IMR-90 (cell line): ENCODE results near the gene WBP1L. TPM values are rescaled to one million over a fixed set of nuclear protein-coding genes. Genes with fewer than 3 reads are reported as not detected.

Experiments used
- ATAC-seq: fragments of 200-7000 bp; cut with Tn5 transposase; 2 replicates; pipeline ENCODE4 v1.9.1; 2020; ENCODE audit warnings: low read depth, mild to moderate bottlenecking, moderate library complexity
- BruUV-seq: library from RNA; stranded (reverse); fragments of 400-500 nt; replicated peaks from 2 replicates; lab custom pipeline; 2021; lab: Mats Ljungman, UMichigan
- CTCF ChIA-PET: fragments of 300-600 bp; formaldehyde crosslinking; extraction: SDS; loops from one replicate; lab custom pipeline; 2021; ENCODE audit warnings: antibody characterized with exemption; lab: Yijun Ruan, JAX
- POLR2A ChIA-PET: fragments of 300-600 bp; sonication (Branson Sonifier 250); formaldehyde crosslinking; loops from one replicate; lab custom pipeline; 2022; ENCODE audit warnings: antibody characterized with exemption; ENCODE audit not compliant: unreplicated experiment; lab: Charles Lee
- DNase-seq: peaks from one replicate; pipeline ENCODE4 v3.0.0; 2013
- H2AFZ ChIP-seq: replicated peaks from 2 replicates; pipeline ENCODE3; 2013; ENCODE audit warnings: low read length, mild to moderate bottlenecking; ENCODE audit not compliant: poor library complexity
- H2AK5ac ChIP-seq: 2 replicates; pipeline ENCODE4 v1.6.1; 2013; ENCODE audit warnings: low read depth, low read length, inconsistent platforms
- H2AK9ac ChIP-seq: replicated peaks from 2 replicates; pipeline ENCODE3; 2013; ENCODE audit warnings: mild to moderate bottlenecking, low read depth, low read length, moderate library complexity; ENCODE audit not compliant: poor library complexity
- H2BK120ac ChIP-seq: 2 replicates; pipeline ENCODE4 v1.6.1; 2013; ENCODE audit warnings: low read depth, low read length, inconsistent platforms
- H2BK15ac ChIP-seq: 3 replicates; pipeline ENCODE4 v1.6.1; 2013; ENCODE audit warnings: low read depth, low read length, inconsistent platforms
- H2BK20ac ChIP-seq: 2 replicates; pipeline ENCODE4 v1.6.1; 2013; ENCODE audit warnings: low read depth, mild to moderate bottlenecking, inconsistent platforms, low read length, moderate library complexity
- H2BK5ac ChIP-seq: 2 replicates; pipeline ENCODE4 v1.6.1; 2013; ENCODE audit warnings: mild to moderate bottlenecking, low read depth, low read length, inconsistent platforms; ENCODE audit not compliant: poor library complexity, severe bottlenecking
- H3K14ac ChIP-seq: replicated peaks from 2 replicates; pipeline ENCODE4 v1.6.1; 2013; ENCODE audit warnings: low read depth, low read length, inconsistent platforms
- H3K18ac ChIP-seq: 2 replicates; pipeline ENCODE4 v1.6.1; 2013; ENCODE audit warnings: low read depth, low read length, control low read depth
- H3K23ac ChIP-seq: 2 replicates; pipeline ENCODE4 v1.6.1; 2013; ENCODE audit warnings: low read depth, low read length, inconsistent platforms
- H3K27ac ChIP-seq: 2 replicates; pipeline ENCODE4 v1.5.1; 2013; ENCODE audit warnings: mild to moderate bottlenecking, control low read depth, low read length; ENCODE audit not compliant: insufficient read depth
- H3K27me3 ChIP-seq: 2 replicates; pipeline ENCODE4 v1.6.1; 2013; ENCODE audit warnings: low read length; ENCODE audit not compliant: control insufficient read depth, insufficient read depth
- H3K36me3 ChIP-seq: 2 replicates; pipeline ENCODE4 v1.6.1; 2013; ENCODE audit warnings: low read length, mixed read lengths; ENCODE audit not compliant: control insufficient read depth, insufficient read depth
- H3K4ac ChIP-seq: 2 replicates; pipeline ENCODE4 v1.6.1; 2013; ENCODE audit warnings: low read depth, low read length, inconsistent platforms
- H3K4me1 ChIP-seq: 2 replicates; pipeline ENCODE4 v1.6.1; 2013; ENCODE audit warnings: low read length, mixed read lengths; ENCODE audit not compliant: control insufficient read depth, insufficient read depth
- H3K4me2 ChIP-seq: 2 replicates; pipeline ENCODE4 v1.6.1; 2013; ENCODE audit warnings: low read depth, mild to moderate bottlenecking, control low read depth, low read length, moderate library complexity
- H3K4me3 ChIP-seq: 2 replicates; pipeline ENCODE4 v1.5.1; 2013; ENCODE audit warnings: low read depth, mild to moderate bottlenecking, control low read depth, low read length, moderate library complexity; ENCODE audit not compliant: insufficient read depth
- H3K56ac ChIP-seq: 2 replicates; pipeline ENCODE4 v1.6.1; 2013; ENCODE audit warnings: low read length, inconsistent platforms; ENCODE audit not compliant: insufficient read depth; ENCODE audit errors: extremely low read depth
- H3K79me1 ChIP-seq, 2 experiments: 2 replicates each; pipeline ENCODE4 v1.6.1; 2013; ENCODE audit warnings: low read length in 2 of 2, inconsistent platforms in 1 of 2, low read depth in 1 of 2
- H3K9ac ChIP-seq: 2 replicates; pipeline ENCODE4 v1.6.1; 2013; ENCODE audit warnings: low read depth, low read length, control low read depth
- H3K9me1 ChIP-seq: 2 replicates; pipeline ENCODE4 v1.6.1; 2013; ENCODE audit warnings: low read length, inconsistent platforms; ENCODE audit not compliant: insufficient read depth
- H3K9me3 ChIP-seq: 2 replicates; pipeline ENCODE4 v1.6.1; 2013; ENCODE audit warnings: low read length; ENCODE audit not compliant: control insufficient read depth, insufficient read depth
- H4K20me1 ChIP-seq: 2 replicates; pipeline ENCODE4 v1.6.1; 2013; ENCODE audit warnings: low read length, inconsistent platforms; ENCODE audit not compliant: insufficient read depth
- H4K5ac ChIP-seq: 2 replicates; pipeline ENCODE4 v1.6.1; 2013; ENCODE audit warnings: mild to moderate bottlenecking, low read depth, low read length, control low read depth
- H4K8ac ChIP-seq, 2 experiments: 2 replicates each; pipeline ENCODE4 v1.6.1; 2013; ENCODE audit warnings: low read depth in 2 of 2, low read length in 2 of 2, control low read depth in 1 of 2, inconsistent platforms in 1 of 2
- H4K91ac ChIP-seq: 2 replicates; pipeline ENCODE4 v1.6.1; 2013; ENCODE audit warnings: low read depth, low read length, inconsistent platforms; ENCODE audit not compliant: insufficient read depth
- CEBPB ChIP-seq: IDR thresholded peaks from 2 replicates; pipeline ENCODE4 v1.6.1; 2012; ENCODE audit warnings: low read depth, low read length, improper control_type of control experiment
- RFX5 ChIP-seq: IDR thresholded peaks from 2 replicates; pipeline ENCODE4 v1.8.0; 2012; ENCODE audit warnings: low read depth, mild to moderate bottlenecking, low read length, moderate library complexity
- WGBS, 2 experiments: methylation state at CpG; one replicate each; pipeline versions ENCODE4 v1.1.5 to v1.1.7; 2013; ENCODE audit warnings: missing lambda C conversion rate in 2 of 2; ENCODE audit not compliant: insufficient read length in 1 of 2; ENCODE audit errors: extremely low coverage in 2 of 2; 5-methylcytosine and 5-hydroxymethylcytosine counted together
- dilution Hi-C: fragments of 300-500 bp; cut with HindIII; formaldehyde crosslinking; loops from one replicate; pipeline ENCODE4 v1.14.3; 2018; ENCODE audit warnings: low sequenced_read_pairs; ENCODE audit not compliant: unreplicated experiment
- in situ Hi-C: fragments of 300-500 bp; cut with MboI; formaldehyde crosslinking; loops from 3 replicates; pipeline ENCODE4 v1.14.3; 2019; ENCODE audit warnings: low sequenced_read_pairs, inconsistent platforms, mixed read lengths
- intact Hi-C: fragments of 100-400 bp; cut with micrococcal nuclease; formaldehyde crosslinking; loops from 2 replicates; pipeline ENCODE4 v1.10.0; 2022
- polyA plus RNA-seq, 3 experiments: library from polyadenylated mRNA; depleted of rRNA; stranded (reverse); fragments of >200 nt; gene quantifications; 2 replicates each; pipeline ENCODE4 v1.2.3, GENCODE V29; 2012; ENCODE audit warnings: low replicate concordance in 1 of 3
- total RNA-seq: library from RNA; depleted of rRNA; stranded (reverse); fragments of >200 nt; gene quantifications from 2 replicates; pipeline ENCODE4 v1.2.3, GENCODE V29; 2012

Gene WBP1L
- total and polyA plus RNA-seq, 2 of the 4 experiments (the other 2 are of a cell fraction): 20.7 to 31.0 TPM

DNA sequence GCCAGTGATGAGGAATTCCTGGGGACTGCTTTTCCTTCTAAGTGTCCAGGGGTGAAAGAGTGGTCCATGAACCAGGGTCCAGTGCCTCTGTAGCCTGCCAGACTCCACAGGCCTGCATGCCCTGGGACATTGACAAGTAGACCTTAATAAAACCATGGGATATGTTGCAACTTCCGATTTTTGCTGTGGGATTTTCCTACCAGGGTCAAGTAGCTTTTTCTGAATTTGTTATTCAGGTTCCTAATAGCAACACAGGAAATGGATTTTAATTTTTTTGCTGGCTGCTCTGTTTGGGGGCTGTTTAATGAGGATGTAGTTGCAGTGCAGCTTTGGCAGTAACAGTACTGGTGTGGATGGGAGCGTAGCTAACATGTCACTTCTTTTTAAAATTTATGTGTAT is 42.1 kb downstream of the WBP1L start:
- H3K14ac ChIP-seq: no peak overlapping the region
- H4K20me1 ChIP-seq: peaks cover 75% of the 10 kb centered on the region
- no CpG with 5 or more reads among the region's 2 CpGs for WGBS, 2 experiments
- H3K36me3 ChIP-seq: peaks cover 2% of the 10 kb centered on the region; the same call in 1 of the 2 replicates
- H3K27me3 ChIP-seq: peaks cover 3% of the 10 kb centered on the region; the same call in 1 of the 2 replicates
- no peak overlapping the region for H3K4me2 ChIP-seq
- no peak overlapping the region for H3K4ac ChIP-seq
- DNase-seq: peak; percentile 23
- H2BK120ac ChIP-seq: no peak overlapping the region
- dilution Hi-C loops (no loop called here), intact Hi-C loops (no loop called here), in situ Hi-C loops (no loop called here)
- H3K56ac ChIP-seq: no peak overlapping the region
- CTCF ChIA-PET: no interaction called here
- no peak overlapping the region for H3K23ac ChIP-seq
- H2AFZ ChIP-seq: no peak overlapping the region
- no peak for ATAC-seq
- H3K9me3 ChIP-seq: no peaks in the 10 kb centered on the region
- peaks cover 14% of the 10 kb centered on the region for H3K9me1 ChIP-seq
- peaks cover 42 to 48% of the 10 kb centered on the region in 2 experiments for H3K79me1 ChIP-seq
- POLR2A ChIA-PET: no interaction called here
- no peak overlapping the region for H2BK20ac ChIP-seq
- no peak overlapping the region for H3K9ac ChIP-seq
- no peak overlapping the region for H2BK15ac ChIP-seq
- TF ChIP-seq RFX5 (no peak), CEBPB (0 out of 2 replicates have a peak, but pooled peaks have one; percentile 34)
- H3K18ac ChIP-seq: no peak overlapping the region
- peaks cover 16% of the 10 kb centered on the region for H3K4me1 ChIP-seq
- BruUV-seq: no TSS peak
- no peak overlapping the region for H4K91ac ChIP-seq
- no peak overlapping the region for H4K5ac ChIP-seq
- H2BK5ac ChIP-seq: no peak overlapping the region
- H3K4me3 ChIP-seq: no peak overlapping the region
- H2AK9ac ChIP-seq: no peak overlapping the region
- no peak overlapping the region for H3K27ac ChIP-seq
- no peak overlapping the region for H4K8ac ChIP-seq
- H2AK5ac ChIP-seq: no peak overlapping the region
